Urinary bladder (tissue), 4 donors: ENCODE results near the gene MIGA1. TPM values are rescaled to one million over a fixed set of nuclear protein-coding genes. Genes with fewer than 3 reads are reported as not detected.
"Not testable (repeated sequence)": the region's sequence is repeated elsewhere in the genome, so short reads cannot be mapped to it uniquely, and the experiment has no call there.

Experiments
- DNase-seq: peaks from one replicate; pipeline ENCODE4 v3.0.0-alpha.2; 2015; ENCODE audit errors: extremely low spot score
- H3K27ac ChIP-seq: one replicate; pipeline ENCODE4 v1.5.1; 2013; ENCODE audit warnings: low read depth, mild to moderate bottlenecking, moderate library complexity
- H3K36me3 ChIP-seq: one replicate; pipeline ENCODE4 v1.6.1; 2013; ENCODE audit warnings: mild to moderate bottlenecking, moderate library complexity; ENCODE audit not compliant: insufficient read depth
- H3K4me1 ChIP-seq: one replicate; pipeline ENCODE4 v1.6.1; 2013; ENCODE audit warnings: mild to moderate bottlenecking, moderate library complexity; ENCODE audit not compliant: insufficient read depth
- H3K4me3 ChIP-seq: one replicate; pipeline ENCODE4 v1.5.1; 2013; ENCODE audit warnings: low read depth, low read length
- WGBS: extraction: QIAGEN DNeasy Blood & Tissue Kit; methylation state at CpG from one replicate; pipeline ENCODE4 v1.1.7; 2013; 5-methylcytosine and 5-hydroxymethylcytosine counted together
- polyA plus RNA-seq: library from polyadenylated mRNA; stranded (reverse); fragments of 200-250 nt; gene quantifications from one replicate; pipeline ENCODE4 v1.2.3, GENCODE V29; 2013
- total RNA-seq: library from RNA; depleted of rRNA; stranded (reverse); fragments of >200 nt; gene quantifications from one replicate; pipeline ENCODE4 v1.2.3, GENCODE V29; 2014
- donor health status: healthy with polysubstance abuse.
- donor health status: healthy.

The MIGA1 gene
- total RNA-seq (30.2 TPM), polyA plus RNA-seq (8.7 TPM)

GRCh38 chr1:77779529-77780281, at the start of gene MIGA1:
TSS of gene MIGA1 (plus strand) at chr1:77779649. CDS start at chr1:77783253, 3,604 bp downstream.
- H3K4me3 ChIP-seq = peak within 1 kb of the TSS; percentile 94
- H3K27ac ChIP-seq = peak within 1 kb of the TSS; percentile 49
- WGBS = under 1% methylated on average over 40 of the region's 40 CpGs
- peak; percentile 84 for DNase-seq
- H3K4me1 ChIP-seq = no peaks in the 10 kb centered on the region
- peaks cover 2% of the 10 kb centered on the region for H3K36me3 ChIP-seq

- Histone ChIP-seq H3K36me3 (no peaks in the 10 kb centered on the region), H3K4me1 (no peaks in the 10 kb centered on the region), H3K4me3 (no peak overlapping the region), H3K27ac (no peak overlapping the region)
- DNase-seq = no peak
- WGBS = 83% methylated on average over 1 of the region's 1 CpG
These were observed 47.4 kb upstream of the MIGA1 start for GRCh38 chr1:77732090-77732489.

GRCh38 chr1:77739235-77739634, 40.2 kb upstream of the MIGA1 start:
- H3K4me3 ChIP-seq = no peak overlapping the region
- H3K36me3 ChIP-seq = no peaks in the 10 kb centered on the region
- H3K27ac ChIP-seq = no peak overlapping the region
- WGBS = 93% methylated on average over 1 of the region's 1 CpG
- DNase-seq = no peak
- no peaks in the 10 kb centered on the region for H3K4me1 ChIP-seq

DNA sequence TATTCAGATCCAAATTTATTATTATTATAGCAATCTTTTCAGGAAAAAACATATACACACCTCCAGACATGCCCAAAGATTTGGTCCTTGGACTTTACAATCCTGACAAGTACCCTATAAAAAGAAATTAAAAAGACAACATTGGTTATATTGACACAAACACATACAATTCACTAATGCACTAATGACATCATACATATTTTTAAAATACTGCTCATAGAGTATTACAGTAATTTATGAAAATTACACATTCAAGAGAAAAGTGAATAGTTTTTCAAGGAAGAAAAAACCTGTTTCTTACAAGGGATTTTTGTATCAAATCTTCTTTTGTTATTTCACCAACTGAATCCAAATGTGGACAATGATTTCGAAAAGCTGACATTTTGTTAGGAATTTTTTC, 38.1 kb upstream of the MIGA1 start:
- WGBS = 95% methylated on average over 1 of the region's 1 CpG
- Histone ChIP-seq H3K4me3 (no peak overlapping the region), H3K4me1 (no peaks in the 10 kb centered on the region), H3K36me3 (no peaks in the 10 kb centered on the region), H3K27ac (no peak overlapping the region)
- no peak for DNase-seq

DNA sequence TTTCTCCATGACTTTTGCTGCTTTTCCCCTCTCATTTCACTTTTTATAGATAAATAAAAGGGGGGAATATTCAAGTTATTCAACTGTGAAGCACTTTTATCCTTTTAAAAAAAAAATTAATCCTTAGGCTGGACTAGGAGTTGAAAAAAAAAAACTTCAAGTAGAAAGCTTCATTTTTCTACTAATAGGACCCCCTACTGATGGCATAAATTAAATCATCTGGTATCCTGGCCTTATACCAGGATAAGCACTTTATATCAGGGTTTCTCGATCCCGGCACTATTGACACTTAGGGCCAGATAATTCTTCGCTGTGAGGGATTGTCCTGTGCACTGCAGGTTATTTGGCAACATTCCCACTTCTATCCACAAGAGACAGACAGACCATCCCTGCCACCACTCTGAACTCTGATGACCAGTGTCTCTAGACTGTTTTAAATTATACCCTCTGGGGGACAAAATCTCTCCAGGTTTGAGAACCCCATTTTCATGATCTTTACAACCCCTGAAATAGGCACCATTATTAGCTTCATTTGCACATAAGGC, 37.4 kb upstream of the MIGA1 start:
- H3K4me1 ChIP-seq = no peaks in the 10 kb centered on the region
- no peak overlapping the region for H3K4me3 ChIP-seq
- 93% methylated on average over 3 of the region's 3 CpGs for WGBS
- no peak for DNase-seq
- no peaks in the 10 kb centered on the region for H3K36me3 ChIP-seq
- no peak overlapping the region for H3K27ac ChIP-seq

DNA sequence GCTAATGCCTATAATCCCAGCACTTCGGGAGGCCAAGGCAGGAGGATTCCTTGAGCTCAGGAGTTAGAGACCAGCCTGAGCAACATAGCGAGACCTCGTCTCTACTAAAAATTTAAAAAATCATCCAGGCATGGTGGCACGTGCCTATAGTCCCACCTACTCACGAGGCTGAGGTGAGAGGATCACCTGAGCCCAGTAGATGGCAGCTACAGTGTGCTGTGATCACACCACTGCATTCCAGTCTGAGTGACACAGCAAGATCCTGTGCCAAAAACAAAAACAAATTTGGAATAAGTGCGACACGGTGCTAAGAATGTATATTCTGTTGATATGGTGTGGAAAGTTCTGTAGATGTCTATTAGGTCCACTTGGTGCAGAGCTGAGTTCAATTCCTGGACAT, 34.9 kb upstream of the MIGA1 start:
- no peak for DNase-seq
- H3K4me3 ChIP-seq = no peak overlapping the region
- WGBS = 93% methylated on average over 7 of the region's 7 CpGs
- H3K36me3 ChIP-seq = no peaks in the 10 kb centered on the region
- no peak overlapping the region for H3K27ac ChIP-seq
- H3K4me1 ChIP-seq = peaks cover 1% of the 10 kb centered on the region

- DNase-seq, H3K4me3 ChIP-seq, H3K36me3 ChIP-seq, H3K27ac ChIP-seq, H3K4me1 ChIP-seq: not testable (repeated sequence)
- WGBS = 77% methylated on average over 4 of the region's 4 CpGs
These were observed 30.0 kb upstream of the MIGA1 start for GRCh38 chr1:77749489-77749888.

DNA sequence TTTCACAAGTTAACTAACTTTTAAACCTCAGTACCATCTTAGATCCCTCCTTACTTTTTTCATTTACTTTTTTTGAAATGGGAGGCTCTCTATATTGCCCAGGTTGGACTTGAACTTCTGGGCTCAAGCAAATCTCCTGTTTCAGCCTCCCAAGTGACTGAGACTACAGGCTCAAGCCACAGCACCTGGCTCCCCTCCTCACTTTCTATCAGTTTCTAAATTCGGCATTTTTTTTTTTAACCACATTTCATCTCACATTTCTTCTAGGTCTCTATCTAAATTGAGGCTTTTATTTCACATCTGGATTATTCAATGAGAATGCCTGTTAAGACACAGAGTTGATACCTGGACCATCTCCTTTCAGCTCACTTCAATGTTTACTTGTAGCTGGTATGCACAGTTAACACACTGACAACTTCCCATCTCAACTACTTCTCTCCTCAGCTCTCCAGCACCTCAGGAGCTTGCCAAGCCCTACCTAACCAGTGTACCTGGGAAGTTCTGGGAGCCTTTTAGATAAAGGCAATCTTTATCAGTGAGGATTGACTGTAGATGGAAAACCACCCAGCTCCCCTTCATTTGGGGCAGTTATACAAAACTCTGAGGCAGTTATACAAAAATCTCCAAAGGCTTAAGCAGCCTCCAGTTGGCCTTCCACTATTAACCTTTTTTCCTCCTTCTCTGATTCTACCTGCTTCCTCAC, 23.2 kb upstream of the MIGA1 start:
- Histone ChIP-seq H3K27ac (no peak overlapping the region), H3K4me1 (peaks cover 2% of the 10 kb centered on the region), H3K36me3 (no peaks in the 10 kb centered on the region), H3K4me3 (no peak overlapping the region)
- no peak for DNase-seq
- WGBS = 87% methylated on average over 1 of the region's 1 CpG

- Histone ChIP-seq H3K36me3 (no peaks in the 10 kb centered on the region), H3K4me3 (no peak overlapping the region), H3K4me1 (peaks cover 2% of the 10 kb centered on the region), H3K27ac (no peak overlapping the region)
- no peak for DNase-seq
- WGBS = 73% methylated on average over 1 of the region's 1 CpG
These were observed 22.3 kb upstream of the MIGA1 start for GRCh38 chr1:77757066-77757584.

DNA sequence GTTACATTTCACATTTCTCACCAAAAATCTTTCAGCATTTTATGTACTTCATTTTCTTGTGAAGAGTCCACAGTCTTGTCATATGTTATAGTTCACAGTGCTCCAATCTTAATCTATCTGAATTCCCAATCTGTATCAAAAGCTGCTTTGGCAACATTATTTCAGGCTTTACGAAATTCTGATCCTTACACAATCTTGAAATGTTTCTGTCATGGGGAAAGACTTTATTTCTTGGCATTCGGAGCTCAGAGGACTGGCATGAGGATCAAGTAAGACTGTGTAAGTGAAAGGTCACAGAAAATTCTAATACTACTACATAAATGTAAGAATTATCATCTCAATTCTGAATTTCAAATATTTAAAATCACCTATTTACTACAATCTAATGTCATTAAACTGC, 21.8 kb upstream of the MIGA1 start:
- H3K36me3 ChIP-seq = no peaks in the 10 kb centered on the region
- no peak overlapping the region for H3K27ac ChIP-seq
- no peak for DNase-seq
- H3K4me3 ChIP-seq = no peak overlapping the region
- 61% methylated on average over 2 of the region's 2 CpGs for WGBS
- peaks cover 2% of the 10 kb centered on the region for H3K4me1 ChIP-seq

DNA sequence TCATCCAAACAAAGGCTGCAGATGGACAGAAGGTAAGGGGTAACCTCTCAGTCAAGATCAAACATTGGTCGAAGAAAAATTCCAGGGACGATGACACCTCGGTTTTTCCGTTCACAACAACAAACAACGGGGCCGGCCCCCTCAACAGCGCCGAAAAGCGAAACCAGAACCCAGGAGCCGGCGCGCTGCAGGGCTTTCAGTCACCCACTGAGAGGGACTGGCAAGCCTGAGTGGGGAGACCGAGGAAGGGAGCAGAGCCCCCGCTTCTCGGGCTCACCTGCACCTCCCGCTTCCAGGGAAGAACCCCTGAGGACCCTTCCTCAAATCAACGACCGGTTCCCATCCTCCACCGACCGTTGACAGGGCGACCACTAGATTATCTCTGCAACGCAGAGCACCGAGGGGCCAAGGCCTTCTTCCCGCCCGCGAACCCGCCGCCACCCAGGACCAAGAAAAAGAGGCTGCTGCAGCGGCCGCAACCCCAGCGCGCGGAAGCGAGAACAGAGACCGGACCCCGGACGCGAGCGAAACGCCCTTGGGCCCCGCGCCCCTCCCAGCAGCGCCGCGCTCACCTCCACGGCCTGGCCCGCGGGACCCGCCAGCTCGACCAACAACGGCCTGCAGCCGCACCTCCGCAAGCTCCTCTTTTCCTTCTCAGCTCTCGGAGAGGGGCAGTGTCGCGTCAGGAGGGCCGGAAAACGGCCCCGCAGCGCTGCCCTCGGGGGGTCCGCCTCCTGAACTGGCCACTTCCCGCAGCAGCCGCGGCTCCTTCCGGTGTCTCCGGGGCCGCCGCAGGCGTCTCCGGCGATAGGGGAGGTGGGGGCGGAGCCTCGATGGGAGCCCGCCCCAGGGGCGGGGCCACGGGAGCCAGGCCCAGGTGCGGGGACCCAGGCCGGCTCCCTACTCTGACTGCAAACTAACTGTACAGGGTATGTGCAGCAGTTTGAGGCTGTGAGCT, 20.1 kb upstream of the MIGA1 start, which contains the start of gene USP33:
Gene USP33 (minus strand): TSS at position 782 of the 958 bp plus-strand sequence. CDS start 18,155 bp downstream, outside the sequence.
- H3K36me3 ChIP-seq = no peaks in the 10 kb centered on the region
- DNase-seq = peak; percentile 46
- peaks cover 2% of the 10 kb centered on the region for H3K4me1 ChIP-seq
- peak within 1 kb of the TSS; percentile 99 for H3K4me3 ChIP-seq
- H3K27ac ChIP-seq = peak within 1 kb of the TSS; percentile 86
- WGBS = under 1% methylated on average over 79 of the region's 79 CpGs

GRCh38 chr1:77762072-77762476, 17.4 kb upstream of the MIGA1 start:
- Histone ChIP-seq H3K4me3 (no peak overlapping the region), H3K4me1 (peaks cover 2% of the 10 kb centered on the region), H3K27ac (no peak overlapping the region), H3K36me3 (no peaks in the 10 kb centered on the region)
- no peak for DNase-seq
- 45% methylated on average over 1 of the region's 1 CpG for WGBS

DNA sequence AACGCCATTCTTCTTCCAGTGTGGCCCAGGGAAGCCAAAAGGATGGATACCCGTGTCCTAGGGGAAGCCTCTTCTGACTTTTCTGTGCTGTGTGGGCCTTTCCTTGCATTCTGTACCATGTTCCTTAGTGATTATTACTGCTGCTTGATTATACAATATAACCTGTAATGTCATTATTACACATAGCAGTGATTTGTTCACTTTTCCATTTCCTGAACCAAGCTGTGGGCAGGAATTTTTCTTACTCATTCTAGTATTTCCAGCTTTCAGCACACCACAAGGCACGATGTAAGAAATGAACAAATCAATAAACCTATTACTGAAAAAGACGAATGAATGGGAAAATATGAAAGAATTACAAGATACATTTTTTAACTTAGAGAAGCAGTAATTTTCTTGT, 11.4 kb upstream of the MIGA1 start:
- Histone ChIP-seq H3K27ac (no peak overlapping the region), H3K36me3 (no peaks in the 10 kb centered on the region), H3K4me1 (no peaks in the 10 kb centered on the region), H3K4me3 (no peak overlapping the region)
- DNase-seq = no peak
- WGBS = 69% methylated on average over 4 of the region's 4 CpGs
